HepG2 (cell line): ENCODE data around the gene GLOD4. TPM values are rescaled to one million over a fixed set of nuclear protein-coding genes. Genes with fewer than 3 reads are reported as not detected.

Source experiments
- AGO2 ChIP-seq: fragments of 200-400 bp; formaldehyde crosslinking; optimal IDR thresholded peaks from 2 replicates; pipeline ENCODE3; 2017; ENCODE audit warnings: mild to moderate bottlenecking, low read depth, low read length, moderate library complexity
- DNMT1 ChIP-seq: sonication (generic); formaldehyde crosslinking; IDR thresholded peaks from 2 replicates; pipeline ENCODE4 v1.5.1; 2020; ENCODE audit warnings: mild to moderate bottlenecking, missing genetic modification reagents
- FOXJ3 ChIP-seq: sonication (generic); formaldehyde crosslinking; IDR thresholded peaks from 2 replicates; pipeline ENCODE4 v1.4.0; 2020; ENCODE audit warnings: missing genetic modification reagents, mild to moderate bottlenecking, borderline replicate concordance
- GFI1 ChIP-seq: sonication (generic); formaldehyde crosslinking; IDR thresholded peaks from 2 replicates; pipeline ENCODE4 v1.5.0; 2020; ENCODE audit warnings: missing genetic modification reagents, mild to moderate bottlenecking, borderline replicate concordance
- KDM1A ChIP-seq: IDR thresholded peaks from 2 replicates; pipeline ENCODE4 v1.6.1; 2016; ENCODE audit warnings: missing compliant biosample characterization
- NFYC ChIP-seq: IDR thresholded peaks from 2 replicates; pipeline ENCODE4 v1.6.1; 2016; ENCODE audit warnings: missing genetic modification reagents, missing compliant biosample characterization
- PHF8 ChIP-seq: sonication (generic); formaldehyde crosslinking; IDR thresholded peaks from 2 replicates; pipeline ENCODE4 v1.5.0; 2020; ENCODE audit warnings: missing genetic modification reagents
- PRMT3 ChIP-seq: sonication (generic); formaldehyde crosslinking; IDR thresholded peaks from 2 replicates; pipeline ENCODE4 v1.8.1; 2022; ENCODE audit warnings: low read depth, mild to moderate bottlenecking, moderate library complexity, missing genetic modification reagents, borderline replicate concordance
- RBM22 ChIP-seq: fragments of 200-400 bp; formaldehyde crosslinking; optimal IDR thresholded peaks from 2 replicates; pipeline ENCODE3; 2017; ENCODE audit warnings: mild to moderate bottlenecking, low read length, moderate library complexity
- TCF12 ChIP-seq, 2 experiments: fragments of 450-650 bp in 1 of 2; sonication (generic) in 1 of 2; formaldehyde crosslinking in 1 of 2; IDR thresholded peaks; 2 replicates each; pipeline versions ENCODE4 v1.6.1 to v1.8.0; 2017 to 2022; ENCODE audit warnings: antibody characterized with exemption in 1 of 2, mild to moderate bottlenecking in 1 of 2, missing genetic modification reagents in 1 of 2, moderate library complexity in 1 of 2
- ZNF143 ChIP-seq: sonication (generic); formaldehyde crosslinking; IDR thresholded peaks from 2 replicates; pipeline ENCODE4 v1.4.0; 2020; ENCODE audit warnings: missing genetic modification reagents
- ZNF24 ChIP-seq: fragments of 450-650 bp; IDR thresholded peaks from 2 replicates; pipeline ENCODE4 v1.6.1; 2017; ENCODE audit warnings: antibody characterized with exemption, mild to moderate bottlenecking
- ZNF354B ChIP-seq: sonication (generic); formaldehyde crosslinking; IDR thresholded peaks from 2 replicates; pipeline ENCODE4 v1.8.0; 2022; ENCODE audit warnings: mild to moderate bottlenecking, missing genetic modification reagents
- ZSCAN20 ChIP-seq: sonication (generic); formaldehyde crosslinking; IDR thresholded peaks from 2 replicates; pipeline ENCODE4 v1.4.0; 2020; ENCODE audit warnings: missing genetic modification reagents, mild to moderate bottlenecking, borderline replicate concordance
- polyA plus RNA-seq, 8 experiments: library from polyadenylated mRNA; depleted of rRNA in 3 of 8; stranded (reverse) in 7 of 8; unstranded in 1 of 8; fragments of >200 nt; fragmentation: Illumina TruSeq in 4 of 8; extraction: Trizol in 4 of 8; gene quantifications; 2 replicates each; pipeline versions ENCODE4 v1.2.1 to v1.2.3, GENCODE V29; 2011 to 2016; ENCODE audit warnings: low read depth in 4 of 8, missing spikeins in 1 of 8, mixed read lengths in 1 of 8; ENCODE audit not compliant: insufficient read depth in 1 of 8
- total RNA-seq, 5 experiments: library from RNA; depleted of rRNA; stranded (reverse); fragments of >200 nt; fragmentation: Illumina TruSeq; extraction: Trizol; gene quantifications; 2 replicates each; pipeline ENCODE4 v1.2.3, GENCODE V29; 2016; ENCODE audit warnings: low read depth in 1 of 5
- TF ChIP-seq, protein P1 (sequence below): sonication (generic); formaldehyde crosslinking; IDR thresholded peaks from 2 replicates; pipeline ENCODE4 v1.4.0; 2020; ENCODE audit warnings: missing genetic modification reagents, borderline replicate concordance
- TF ChIP-seq, protein P2 (sequence below): sonication (generic); formaldehyde crosslinking; IDR thresholded peaks from 2 replicates; pipeline ENCODE4 v1.4.0; 2020; ENCODE audit warnings: missing genetic modification reagents
- TF ChIP-seq, protein P3 (sequence below): sonication (generic); formaldehyde crosslinking; IDR thresholded peaks from 2 replicates; pipeline ENCODE4 v1.4.0; 2020; ENCODE audit warnings: missing genetic modification reagents
- TF ChIP-seq, protein P4 (sequence below): sonication (generic); formaldehyde crosslinking; IDR thresholded peaks from 2 replicates; pipeline ENCODE4 v1.4.0; 2020; ENCODE audit warnings: missing genetic modification reagents

The GLOD4 gene
- total and polyA plus RNA-seq, 2 of the 13 experiments (the other 11 are each of a cell fraction or from before 2014, with no cell fraction given), result 53.7 to 87.8 TPM

DNA sequence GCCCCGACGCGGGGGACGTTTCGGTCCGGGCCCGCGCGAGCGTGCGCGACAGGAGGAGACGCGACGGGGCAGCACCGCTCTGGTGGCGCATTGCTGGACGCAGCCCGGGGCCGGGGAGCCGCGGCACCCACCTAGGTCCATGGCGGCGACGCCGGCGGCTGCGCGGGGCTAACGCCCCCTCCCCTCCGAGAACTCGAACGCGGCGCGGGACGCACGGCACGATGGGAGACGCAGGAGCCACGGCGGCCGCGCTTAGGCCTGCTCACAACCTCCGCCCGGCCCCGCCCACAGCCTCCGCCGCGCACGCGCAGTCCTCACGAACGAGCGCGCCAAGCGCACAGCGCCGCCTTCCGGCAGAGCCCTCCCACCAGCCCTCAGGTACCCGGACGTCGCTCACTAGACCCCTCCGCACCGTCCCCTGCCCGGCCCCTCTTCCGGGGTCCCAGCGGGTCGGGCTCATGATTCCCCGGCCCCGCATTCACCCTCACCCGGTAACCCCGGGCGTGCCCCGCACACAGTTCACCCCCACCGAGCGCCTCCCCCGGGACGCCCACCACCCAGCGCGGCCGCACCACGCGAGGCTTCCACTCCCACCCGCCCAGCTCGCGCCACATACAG, 30.0 kb downstream of the GLOD4 start, which contains the start of gene GEMIN4 (continued):
- TF ChIP-seq PHF8 (peak; percentile 77), AGO2 (peak; percentile 11), ZNF143 (CRISPR knock-in tag) (peak; percentile 86), GFI1 (CRISPR knock-in tag) (no peak), RBM22 (no peak), KDM1A (CRISPR knock-in tag) (no peak), DNMT1 (CRISPR knock-in tag) (no peak), ZNF24 (no peak), NFYC (no peak), ZSCAN20 (CRISPR knock-in tag) (peak; percentile 62; the same call in 1 of the 2 replicates), ZNF354B (CRISPR knock-in tag) (peak; percentile 67; the same call in 1 of the 2 replicates), FOXJ3 (no peak), PRMT3 (CRISPR knock-in tag) (no peak), TCF12 (IDR thresholded peaks at IDR 0.05) (no peak), TCF12 (CRISPR knock-in tag; IDR thresholded peaks at IDR 0.05) (no peak; the same call in 1 of the 2 replicates)
- TF ChIP-seq, protein P1, sequence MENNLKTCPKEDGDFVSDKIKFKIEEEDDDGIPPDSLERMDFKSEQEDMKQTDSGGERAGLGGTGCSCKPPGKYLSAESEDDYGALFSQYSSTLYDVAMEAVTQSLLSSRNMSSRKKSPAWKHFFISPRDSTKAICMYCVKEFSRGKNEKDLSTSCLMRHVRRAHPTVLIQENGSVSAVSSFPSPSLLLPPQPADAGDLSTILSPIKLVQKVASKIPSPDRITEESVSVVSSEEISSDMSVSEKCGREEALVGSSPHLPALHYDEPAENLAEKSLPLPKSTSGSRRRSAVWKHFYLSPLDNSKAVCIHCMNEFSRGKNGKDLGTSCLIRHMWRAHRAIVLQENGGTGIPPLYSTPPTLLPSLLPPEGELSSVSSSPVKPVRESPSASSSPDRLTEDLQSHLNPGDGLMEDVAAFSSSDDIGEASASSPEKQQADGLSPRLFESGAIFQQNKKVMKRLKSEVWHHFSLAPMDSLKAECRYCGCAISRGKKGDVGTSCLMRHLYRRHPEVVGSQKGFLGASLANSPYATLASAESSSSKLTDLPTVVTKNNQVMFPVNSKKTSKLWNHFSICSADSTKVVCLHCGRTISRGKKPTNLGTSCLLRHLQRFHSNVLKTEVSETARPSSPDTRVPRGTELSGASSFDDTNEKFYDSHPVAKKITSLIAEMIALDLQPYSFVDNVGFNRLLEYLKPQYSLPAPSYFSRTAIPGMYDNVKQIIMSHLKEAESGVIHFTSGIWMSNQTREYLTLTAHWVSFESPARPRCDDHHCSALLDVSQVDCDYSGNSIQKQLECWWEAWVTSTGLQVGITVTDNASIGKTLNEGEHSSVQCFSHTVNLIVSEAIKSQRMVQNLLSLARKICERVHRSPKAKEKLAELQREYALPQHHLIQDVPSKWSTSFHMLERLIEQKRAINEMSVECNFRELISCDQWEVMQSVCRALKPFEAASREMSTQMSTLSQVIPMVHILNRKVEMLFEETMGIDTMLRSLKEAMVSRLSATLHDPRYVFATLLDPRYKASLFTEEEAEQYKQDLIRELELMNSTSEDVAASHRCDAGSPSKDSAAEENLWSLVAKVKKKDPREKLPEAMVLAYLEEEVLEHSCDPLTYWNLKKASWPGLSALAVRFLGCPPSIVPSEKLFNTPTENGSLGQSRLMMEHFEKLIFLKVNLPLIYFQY (CRISPR knock-in tag), result peak; percentile 21; the same call in 1 of the 2 replicates
- TF ChIP-seq, protein P2, sequence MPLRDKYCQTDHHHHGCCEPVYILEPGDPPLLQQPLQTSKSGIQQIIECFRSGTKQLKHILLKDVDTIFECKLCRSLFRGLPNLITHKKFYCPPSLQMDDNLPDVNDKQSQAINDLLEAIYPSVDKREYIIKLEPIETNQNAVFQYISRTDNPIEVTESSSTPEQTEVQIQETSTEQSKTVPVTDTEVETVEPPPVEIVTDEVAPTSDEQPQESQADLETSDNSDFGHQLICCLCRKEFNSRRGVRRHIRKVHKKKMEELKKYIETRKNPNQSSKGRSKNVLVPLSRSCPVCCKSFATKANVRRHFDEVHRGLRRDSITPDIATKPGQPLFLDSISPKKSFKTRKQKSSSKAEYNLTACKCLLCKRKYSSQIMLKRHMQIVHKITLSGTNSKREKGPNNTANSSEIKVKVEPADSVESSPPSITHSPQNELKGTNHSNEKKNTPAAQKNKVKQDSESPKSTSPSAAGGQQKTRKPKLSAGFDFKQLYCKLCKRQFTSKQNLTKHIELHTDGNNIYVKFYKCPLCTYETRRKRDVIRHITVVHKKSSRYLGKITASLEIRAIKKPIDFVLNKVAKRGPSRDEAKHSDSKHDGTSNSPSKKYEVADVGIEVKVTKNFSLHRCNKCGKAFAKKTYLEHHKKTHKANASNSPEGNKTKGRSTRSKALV (CRISPR knock-in tag), result no peak; the same call in 1 of the 2 replicates
- TF ChIP-seq, protein P3, sequence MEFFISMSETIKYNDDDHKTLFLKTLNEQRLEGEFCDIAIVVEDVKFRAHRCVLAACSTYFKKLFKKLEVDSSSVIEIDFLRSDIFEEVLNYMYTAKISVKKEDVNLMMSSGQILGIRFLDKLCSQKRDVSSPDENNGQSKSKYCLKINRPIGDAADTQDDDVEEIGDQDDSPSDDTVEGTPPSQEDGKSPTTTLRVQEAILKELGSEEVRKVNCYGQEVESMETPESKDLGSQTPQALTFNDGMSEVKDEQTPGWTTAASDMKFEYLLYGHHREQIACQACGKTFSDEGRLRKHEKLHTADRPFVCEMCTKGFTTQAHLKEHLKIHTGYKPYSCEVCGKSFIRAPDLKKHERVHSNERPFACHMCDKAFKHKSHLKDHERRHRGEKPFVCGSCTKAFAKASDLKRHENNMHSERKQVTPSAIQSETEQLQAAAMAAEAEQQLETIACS (CRISPR knock-in tag), result peak; percentile 55; the same call in 1 of the 2 replicates
- TF ChIP-seq, protein P4, sequence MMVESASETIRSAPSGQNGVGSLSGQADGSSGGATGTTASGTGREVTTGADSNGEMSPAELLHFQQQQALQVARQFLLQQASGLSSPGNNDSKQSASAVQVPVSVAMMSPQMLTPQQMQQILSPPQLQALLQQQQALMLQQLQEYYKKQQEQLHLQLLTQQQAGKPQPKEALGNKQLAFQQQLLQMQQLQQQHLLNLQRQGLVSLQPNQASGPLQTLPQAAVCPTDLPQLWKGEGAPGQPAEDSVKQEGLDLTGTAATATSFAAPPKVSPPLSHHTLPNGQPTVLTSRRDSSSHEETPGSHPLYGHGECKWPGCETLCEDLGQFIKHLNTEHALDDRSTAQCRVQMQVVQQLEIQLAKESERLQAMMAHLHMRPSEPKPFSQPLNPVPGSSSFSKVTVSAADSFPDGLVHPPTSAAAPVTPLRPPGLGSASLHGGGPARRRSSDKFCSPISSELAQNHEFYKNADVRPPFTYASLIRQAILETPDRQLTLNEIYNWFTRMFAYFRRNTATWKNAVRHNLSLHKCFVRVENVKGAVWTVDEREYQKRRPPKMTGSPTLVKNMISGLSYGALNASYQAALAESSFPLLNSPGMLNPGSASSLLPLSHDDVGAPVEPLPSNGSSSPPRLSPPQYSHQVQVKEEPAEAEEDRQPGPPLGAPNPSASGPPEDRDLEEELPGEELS (CRISPR knock-in tag), result no peak
